NCI-H748 (cell line): ENCODE data around the gene PPP1R9B.

Experiments used
- DNase-seq: peaks from one replicate; lab custom pipeline; 2025; ENCODE audit not compliant: unreplicated experiment; lab: John Stamatoyannopoulos, UW

PPP1R9B gene

GRCh38 chr17:50129353-50129727 lies 21.1 kb downstream of the PPP1R9B start:
- DNase-seq, result no peak

- peak; percentile 35 for DNase-seq
These were observed 21.8 kb downstream of the PPP1R9B start for GRCh38 chr17:50128441-50129352.

- no peak for DNase-seq
These were observed 22.6 kb downstream of the PPP1R9B start for GRCh38 chr17:50127697-50128361.

- DNase-seq, result no peak
These were observed 25.0 kb downstream of the PPP1R9B start for GRCh38 chr17:50125420-50125997.

GRCh38 chr17:50123649-50124349 lies 26.7 kb downstream of the PPP1R9B start:
- peak; percentile 7 for DNase-seq

- DNase-seq, result no peak
These were observed 27.5 kb downstream of the PPP1R9B start for GRCh38 chr17:50122945-50123344.

- DNase-seq, result no peak
These were observed 29.8 kb downstream of the PPP1R9B start for GRCh38 chr17:50120475-50121253.

GRCh38 chr17:50118828-50119218 lies 31.7 kb downstream of the PPP1R9B start:
- no peak for DNase-seq

- DNase-seq, result no peak
These were observed 32.2 kb downstream of the PPP1R9B start for GRCh38 chr17:50118076-50118827.

GRCh38 chr17:50117202-50118051 lies 33.0 kb downstream of the PPP1R9B start:
- DNase-seq, result peak; percentile 53

GRCh38 chr17:50115756-50116155 lies 34.7 kb downstream of the PPP1R9B start:
- DNase-seq, result no peak

GRCh38 chr17:50114849-50115357 lies 35.6 kb downstream of the PPP1R9B start:
- peak; percentile 69 for DNase-seq

GRCh38 chr17:50114401-50114800 lies 36.1 kb downstream of the PPP1R9B start:
- DNase-seq, result no peak

GRCh38 chr17:50113624-50114320 lies 36.7 kb downstream of the PPP1R9B start:
- no peak for DNase-seq

GRCh38 chr17:50112694-50113093 lies 37.8 kb downstream of the PPP1R9B start:
- no peak for DNase-seq

- DNase-seq, result no peak
These were observed 38.5 kb downstream of the PPP1R9B start for GRCh38 chr17:50111673-50112655.
